Measurements from ENCODE around the gene RERE.
A peak's percentile ranks its signal among the peaks of the same experiment; 100 is the strongest.

Gene RERE

DNA sequence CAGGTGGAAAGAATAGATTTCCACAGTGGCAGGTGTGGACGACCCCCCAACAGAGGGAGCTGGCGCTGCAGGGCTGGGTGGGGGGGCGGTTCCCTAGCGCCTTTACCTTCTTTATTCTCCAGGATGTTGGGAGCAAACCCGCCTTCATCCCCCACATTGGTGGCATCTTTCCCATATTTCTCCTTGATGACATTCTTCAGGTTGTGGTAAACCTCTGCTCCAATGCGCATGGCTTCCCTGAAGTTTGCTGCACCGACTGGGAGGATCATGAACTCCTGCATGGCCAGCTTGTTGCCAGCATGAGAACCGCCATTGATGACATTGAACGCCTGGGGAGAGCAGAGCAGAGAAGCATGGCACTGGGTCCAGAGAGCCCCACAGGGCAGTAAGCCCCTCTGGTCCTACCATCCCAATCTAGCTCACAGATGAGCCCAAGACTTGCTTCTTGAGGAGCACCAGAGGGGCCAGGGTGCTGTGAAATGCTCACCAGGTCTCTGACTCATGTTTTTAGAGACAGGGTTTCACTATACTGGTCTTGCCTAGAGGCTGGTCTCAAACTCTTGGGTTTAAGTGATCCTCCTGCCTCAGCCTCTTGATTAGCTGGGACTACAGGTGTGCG is 48.8 kb upstream of the RERE start (continued):
- TF ChIP-seq, protein P1, sequence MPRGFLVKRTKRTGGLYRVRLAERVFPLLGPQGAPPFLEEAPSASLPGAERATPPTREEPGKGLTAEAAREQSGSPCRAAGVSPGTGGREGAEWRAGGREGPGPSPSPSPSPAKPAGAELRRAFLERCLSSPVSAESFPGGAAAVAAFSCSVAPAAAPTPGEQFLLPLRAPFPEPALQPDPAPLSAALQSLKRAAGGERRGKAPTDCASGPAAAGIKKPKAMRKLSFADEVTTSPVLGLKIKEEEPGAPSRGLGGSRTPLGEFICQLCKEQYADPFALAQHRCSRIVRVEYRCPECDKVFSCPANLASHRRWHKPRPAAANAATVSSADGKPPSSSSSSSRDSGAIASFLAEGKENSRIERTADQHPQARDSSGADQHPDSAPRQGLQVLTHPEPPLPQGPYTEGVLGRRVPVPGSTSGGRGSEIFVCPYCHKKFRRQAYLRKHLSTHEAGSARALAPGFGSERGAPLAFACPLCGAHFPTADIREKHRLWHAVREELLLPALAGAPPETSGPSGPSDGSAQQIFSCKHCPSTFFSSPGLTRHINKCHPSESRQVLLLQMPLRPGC (tag by site-specific recombination; IDR thresholded peaks at IDR 0.05) = no peak
- TF ChIP-seq FEZF1 (tag by site-specific recombination; IDR thresholded peaks at IDR 0.05) (no peak), ZNF10 (tag by site-specific recombination; IDR thresholded peaks at IDR 0.05) (no peak), ZNF302 (tag by site-specific recombination; IDR thresholded peaks at IDR 0.05; ENCODE audit: low read depth) (no peak)

DNA sequence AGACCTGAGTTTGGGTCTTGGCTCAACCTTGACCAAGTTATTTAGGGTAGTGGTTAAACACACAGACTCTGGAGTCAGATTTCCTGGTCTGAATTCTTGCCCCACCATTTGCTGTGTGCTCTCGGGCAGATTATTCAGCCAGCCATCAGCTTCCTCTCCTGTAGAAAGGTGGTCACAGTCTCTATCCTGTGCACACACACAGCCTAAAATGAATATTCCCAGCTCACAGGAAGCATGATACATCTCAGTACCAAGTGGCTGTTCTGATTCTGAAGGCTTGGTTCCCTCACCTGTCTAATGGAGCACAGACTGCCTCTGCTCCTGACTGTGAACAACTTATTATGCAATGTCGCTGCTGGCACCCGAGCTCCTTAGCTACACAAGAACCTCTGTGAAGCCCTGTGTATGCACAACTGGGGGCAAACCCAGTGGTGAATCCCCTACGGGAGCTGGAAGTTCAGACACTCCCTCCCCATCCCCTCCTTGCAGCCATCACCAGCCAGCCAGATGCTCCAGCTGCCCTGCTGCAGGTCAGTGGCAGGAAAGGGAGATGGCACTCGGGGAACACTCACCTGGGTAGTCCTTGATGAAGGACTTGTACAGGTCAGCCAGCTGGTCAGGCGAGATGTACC is 47.4 kb upstream of the RERE start:
- ChIA-PET CTCF (interaction anchor here (0.5 to 1.9 kb wide), 3 partner anchors 84 to 228 kb away, joined by 3 to 6 read pairs (median 4); no protein-coding TSS in a partner anchor), POLR2A (interaction anchor here (0.5 to 5.3 kb wide), 5 partner anchors 9 to 145 kb away, joined by 3 to 25 read pairs (median 5); partner anchors contain the start of gene ENO1)
- peaks cover 64 to 99% of the 10 kb centered on the region in 2 experiments for H3K36me3 ChIP-seq (ENCODE audit: control insufficient read depth in 2 of 2, insufficient read depth in 1 of 2, low read length in 2 of 2)
- no peaks in the 10 kb centered on the region for H3K9me3 ChIP-seq (ENCODE audit: control insufficient read depth, insufficient read depth, low read depth, low read length)
- no peak overlapping the region for H3K4me3 ChIP-seq (ENCODE audit: low read depth, low read length)
- no peaks in the 10 kb centered on the region for H3K4me1 ChIP-seq (ENCODE audit: control insufficient read depth, insufficient read depth, low read length)
- peak overlapping the region; percentile 18; the same call in 1 of the 2 replicates for H3K27ac ChIP-seq (ENCODE audit: extremely low read depth, low read depth, low read length)
- TF ChIP-seq ZNF660 (tag by site-specific recombination; IDR thresholded peaks at IDR 0.05) (no peak), ZNF600 (tag by site-specific recombination; IDR thresholded peaks at IDR 0.05) (0 out of 2 replicates have a peak, but pooled peaks have one; percentile 17)

DNA sequence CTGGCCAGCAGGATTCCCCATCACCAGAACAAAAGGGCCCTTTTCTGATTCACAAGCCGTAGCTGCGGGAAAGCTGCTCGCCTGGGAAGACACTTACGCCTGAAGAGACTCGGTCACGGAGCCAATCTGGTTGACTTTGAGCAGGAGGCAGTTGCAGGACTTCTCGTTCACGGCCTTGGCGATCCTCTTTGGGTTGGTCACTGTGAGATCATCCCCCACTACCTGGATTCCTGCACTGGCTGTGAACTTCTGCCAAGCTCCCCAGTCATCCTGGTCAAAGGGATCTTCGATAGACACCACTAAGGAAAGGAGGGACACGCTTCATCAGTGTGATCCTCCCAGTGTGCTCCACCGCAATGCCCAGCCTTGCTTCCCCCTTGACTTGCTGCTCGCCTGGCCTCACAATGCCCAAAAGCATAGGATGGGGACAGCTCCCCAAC is 46.4 kb upstream of the RERE start:
- ChIA-PET CTCF (interaction anchor here (0.9 kb wide), 1 partner anchor 42 kb away, joined by 3 read pairs; no protein-coding TSS in a partner anchor), POLR2A (interaction anchor here (0.8 to 5.3 kb wide), 3 partner anchors 14 to 17 kb away, joined by 3 to 25 read pairs (median 3); partner anchors contain the start of gene ENO1)
- Histone ChIP-seq H3K27ac (ENCODE audit: extremely low read depth, low read depth, low read length) (0 out of 2 replicates have a peak overlapping the region, but pooled peaks have one; percentile 1), H3K9me3 (ENCODE audit: control insufficient read depth, insufficient read depth, low read depth, low read length) (no peaks in the 10 kb centered on the region), H3K4me1 (ENCODE audit: control insufficient read depth, insufficient read depth, low read length) (no peaks in the 10 kb centered on the region), H3K4me3 (ENCODE audit: low read depth, low read length) (no peak overlapping the region), H3K36me3 (ENCODE audit: control insufficient read depth in 2 of 2, insufficient read depth in 1 of 2, low read length in 2 of 2) (peaks cover 63 to 95% of the 10 kb centered on the region in 2 experiments)
- TF ChIP-seq ZNF416 (tag by site-specific recombination; IDR thresholded peaks at IDR 0.05) (no peak), ZNF791 (tag by site-specific recombination; IDR thresholded peaks at IDR 0.05) (no peak), ZNF324 (tag by site-specific recombination; IDR thresholded peaks at IDR 0.05) (no peak), ZNF544 (tag by site-specific recombination; IDR thresholded peaks at IDR 0.05) (no peak), HOXC10 (CRISPR knock-in tag; IDR thresholded peaks at IDR 0.05) (no peak), ZNF610 (tag by site-specific recombination; IDR thresholded peaks at IDR 0.05; ENCODE audit: borderline replicate concordance) (no peak), ZNF433 (tag by site-specific recombination; IDR thresholded peaks at IDR 0.05; ENCODE audit: low read depth) (no peak), ZNF701 (tag by site-specific recombination; IDR thresholded peaks at IDR 0.05) (no peak)
- TF ChIP-seq, protein P2, sequence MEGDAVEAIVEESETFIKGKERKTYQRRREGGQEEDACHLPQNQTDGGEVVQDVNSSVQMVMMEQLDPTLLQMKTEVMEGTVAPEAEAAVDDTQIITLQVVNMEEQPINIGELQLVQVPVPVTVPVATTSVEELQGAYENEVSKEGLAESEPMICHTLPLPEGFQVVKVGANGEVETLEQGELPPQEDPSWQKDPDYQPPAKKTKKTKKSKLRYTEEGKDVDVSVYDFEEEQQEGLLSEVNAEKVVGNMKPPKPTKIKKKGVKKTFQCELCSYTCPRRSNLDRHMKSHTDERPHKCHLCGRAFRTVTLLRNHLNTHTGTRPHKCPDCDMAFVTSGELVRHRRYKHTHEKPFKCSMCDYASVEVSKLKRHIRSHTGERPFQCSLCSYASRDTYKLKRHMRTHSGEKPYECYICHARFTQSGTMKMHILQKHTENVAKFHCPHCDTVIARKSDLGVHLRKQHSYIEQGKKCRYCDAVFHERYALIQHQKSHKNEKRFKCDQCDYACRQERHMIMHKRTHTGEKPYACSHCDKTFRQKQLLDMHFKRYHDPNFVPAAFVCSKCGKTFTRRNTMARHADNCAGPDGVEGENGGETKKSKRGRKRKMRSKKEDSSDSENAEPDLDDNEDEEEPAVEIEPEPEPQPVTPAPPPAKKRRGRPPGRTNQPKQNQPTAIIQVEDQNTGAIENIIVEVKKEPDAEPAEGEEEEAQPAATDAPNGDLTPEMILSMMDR (tag by site-specific recombination; IDR thresholded peaks at IDR 0.05) = no peak
- TF ChIP-seq, protein P3, sequence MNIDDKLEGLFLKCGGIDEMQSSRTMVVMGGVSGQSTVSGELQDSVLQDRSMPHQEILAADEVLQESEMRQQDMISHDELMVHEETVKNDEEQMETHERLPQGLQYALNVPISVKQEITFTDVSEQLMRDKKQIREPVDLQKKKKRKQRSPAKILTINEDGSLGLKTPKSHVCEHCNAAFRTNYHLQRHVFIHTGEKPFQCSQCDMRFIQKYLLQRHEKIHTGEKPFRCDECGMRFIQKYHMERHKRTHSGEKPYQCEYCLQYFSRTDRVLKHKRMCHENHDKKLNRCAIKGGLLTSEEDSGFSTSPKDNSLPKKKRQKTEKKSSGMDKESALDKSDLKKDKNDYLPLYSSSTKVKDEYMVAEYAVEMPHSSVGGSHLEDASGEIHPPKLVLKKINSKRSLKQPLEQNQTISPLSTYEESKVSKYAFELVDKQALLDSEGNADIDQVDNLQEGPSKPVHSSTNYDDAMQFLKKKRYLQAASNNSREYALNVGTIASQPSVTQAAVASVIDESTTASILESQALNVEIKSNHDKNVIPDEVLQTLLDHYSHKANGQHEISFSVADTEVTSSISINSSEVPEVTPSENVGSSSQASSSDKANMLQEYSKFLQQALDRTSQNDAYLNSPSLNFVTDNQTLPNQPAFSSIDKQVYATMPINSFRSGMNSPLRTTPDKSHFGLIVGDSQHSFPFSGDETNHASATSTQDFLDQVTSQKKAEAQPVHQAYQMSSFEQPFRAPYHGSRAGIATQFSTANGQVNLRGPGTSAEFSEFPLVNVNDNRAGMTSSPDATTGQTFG (tag by site-specific recombination; IDR thresholded peaks at IDR 0.05; ENCODE audit: borderline replicate concordance) = no peak
- TF ChIP-seq, protein P4, sequence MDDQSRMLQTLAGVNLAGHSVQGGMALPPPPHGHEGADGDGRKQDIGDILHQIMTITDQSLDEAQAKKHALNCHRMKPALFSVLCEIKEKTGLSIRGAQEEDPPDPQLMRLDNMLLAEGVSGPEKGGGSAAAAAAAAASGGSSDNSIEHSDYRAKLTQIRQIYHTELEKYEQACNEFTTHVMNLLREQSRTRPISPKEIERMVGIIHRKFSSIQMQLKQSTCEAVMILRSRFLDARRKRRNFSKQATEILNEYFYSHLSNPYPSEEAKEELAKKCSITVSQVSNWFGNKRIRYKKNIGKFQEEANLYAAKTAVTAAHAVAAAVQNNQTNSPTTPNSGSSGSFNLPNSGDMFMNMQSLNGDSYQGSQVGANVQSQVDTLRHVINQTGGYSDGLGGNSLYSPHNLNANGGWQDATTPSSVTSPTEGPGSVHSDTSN (CRISPR knock-in tag; IDR thresholded peaks at IDR 0.05) = no peak

All from HEK293 (cell line).